GM19324 (cell line): ENCODE measurements around the gene FAM13C.

Source experiments
- ATAC-seq: cut with Tn5 transposase; IDR thresholded peaks from one replicate; pipeline ENCODE4 v1.9.1; 2021; ENCODE audit warnings: mild to moderate bottlenecking, moderate library complexity; ENCODE audit not compliant: unreplicated experiment, low FRiP score

Gene FAM13C

GRCh38 chr10:59283456-59284091, 78.8 kb downstream of the FAM13C start:
- no peak for ATAC-seq

GRCh38 chr10:59281861-59282260, 80.5 kb downstream of the FAM13C start:
- no peak for ATAC-seq

GRCh38 chr10:59279991-59280505, 82.3 kb downstream of the FAM13C start:
- no peak for ATAC-seq

GRCh38 chr10:59279476-59279875, 82.9 kb downstream of the FAM13C start:
- ATAC-seq: no peak

GRCh38 chr10:59276919-59277318, 85.4 kb downstream of the FAM13C start:
- no peak for ATAC-seq

GRCh38 chr10:59276133-59276532, 86.2 kb downstream of the FAM13C start:
- no peak for ATAC-seq

GRCh38 chr10:59273445-59273844, 88.9 kb downstream of the FAM13C start:
- ATAC-seq: no peak

GRCh38 chr10:59272061-59272460, 90.3 kb downstream of the FAM13C start:
- ATAC-seq: no peak

GRCh38 chr10:59271160-59271559, 91.2 kb downstream of the FAM13C start:
- ATAC-seq: no peak

- no peak for ATAC-seq
Observed at GRCh38 chr10:59270492-59270891, 91.9 kb downstream of the FAM13C start.

GRCh38 chr10:59269651-59270050, 92.7 kb downstream of the FAM13C start:
- no peak for ATAC-seq

GRCh38 chr10:59268460-59268859, 93.9 kb downstream of the FAM13C start:
- ATAC-seq: no peak

- ATAC-seq: no peak
Observed at GRCh38 chr10:59266321-59266720, 96.0 kb downstream of the FAM13C start.

GRCh38 chr10:59265141-59265540, 97.2 kb downstream of the FAM13C start:
- ATAC-seq: no peak

- no peak for ATAC-seq
Observed at GRCh38 chr10:59258890-59259289, 103.5 kb downstream of the FAM13C start.

- no peak for ATAC-seq
Observed at GRCh38 chr10:59257224-59257623, 105.1 kb downstream of the FAM13C start.

- ATAC-seq: no peak
Observed at GRCh38 chr10:59255463-59255862, 106.9 kb downstream of the FAM13C start.

- no peak for ATAC-seq
Observed at GRCh38 chr10:59252491-59252890, 109.9 kb downstream of the FAM13C start.

- no peak for ATAC-seq
Observed at GRCh38 chr10:59245686-59246085, 116.7 kb downstream of the FAM13C start.

GRCh38 chr10:59244871-59245270, 117.5 kb downstream of the FAM13C start:
- ATAC-seq: no peak

GRCh38 chr10:59243611-59244195, 118.6 kb downstream of the FAM13C start:
- ATAC-seq: no peak

GRCh38 chr10:59242991-59243390, 119.4 kb downstream of the FAM13C start:
- ATAC-seq: no peak
